Neural progenitor cell (in vitro differentiated cells): ENCODE results near the gene XPA.

Experiments used
- EZH2 ChIP-seq: fragments of 200-600 bp; sonication (generic); IDR thresholded peaks from 2 replicates; pipeline ENCODE4 v1.6.1; 2017; ENCODE audit warnings: antibody characterized with exemption, mild to moderate bottlenecking, moderate library complexity
- EZH2phosphoT487 ChIP-seq: fragments of 200-600 bp; sonication (generic); IDR thresholded peaks from 2 replicates; pipeline ENCODE4 v1.6.1; 2017; ENCODE audit warnings: antibody characterized with exemption
- TF ChIP-seq, protein P1 (sequence below): fragments of 200-600 bp; sonication (generic); IDR thresholded peaks from 2 replicates; pipeline ENCODE4 v1.5.1; 2017; ENCODE audit warnings: antibody characterized with exemption, mild to moderate bottlenecking

- TF ChIP-seq, protein P1, sequence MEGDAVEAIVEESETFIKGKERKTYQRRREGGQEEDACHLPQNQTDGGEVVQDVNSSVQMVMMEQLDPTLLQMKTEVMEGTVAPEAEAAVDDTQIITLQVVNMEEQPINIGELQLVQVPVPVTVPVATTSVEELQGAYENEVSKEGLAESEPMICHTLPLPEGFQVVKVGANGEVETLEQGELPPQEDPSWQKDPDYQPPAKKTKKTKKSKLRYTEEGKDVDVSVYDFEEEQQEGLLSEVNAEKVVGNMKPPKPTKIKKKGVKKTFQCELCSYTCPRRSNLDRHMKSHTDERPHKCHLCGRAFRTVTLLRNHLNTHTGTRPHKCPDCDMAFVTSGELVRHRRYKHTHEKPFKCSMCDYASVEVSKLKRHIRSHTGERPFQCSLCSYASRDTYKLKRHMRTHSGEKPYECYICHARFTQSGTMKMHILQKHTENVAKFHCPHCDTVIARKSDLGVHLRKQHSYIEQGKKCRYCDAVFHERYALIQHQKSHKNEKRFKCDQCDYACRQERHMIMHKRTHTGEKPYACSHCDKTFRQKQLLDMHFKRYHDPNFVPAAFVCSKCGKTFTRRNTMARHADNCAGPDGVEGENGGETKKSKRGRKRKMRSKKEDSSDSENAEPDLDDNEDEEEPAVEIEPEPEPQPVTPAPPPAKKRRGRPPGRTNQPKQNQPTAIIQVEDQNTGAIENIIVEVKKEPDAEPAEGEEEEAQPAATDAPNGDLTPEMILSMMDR = no peak
- TF ChIP-seq EZH2phosphoT487 (no peak), EZH2 (no peak)
These were observed 45.4 kb upstream of the XPA start for GRCh38 chr9:97742545-97742944.
